HG02642 (cell line): ENCODE data around the gene PTCD2.
A peak's percentile ranks its signal among the peaks of the same experiment; 100 is the strongest.
"Not testable (repeated sequence)": the region's sequence is repeated elsewhere in the genome, so short reads cannot be mapped to it uniquely, and the experiment has no call there.

Experiments
- ATAC-seq: cut with Tn5 transposase; IDR thresholded peaks from one replicate; pipeline ENCODE4 v1.9.1; 2021; ENCODE audit warnings: mild to moderate bottlenecking; ENCODE audit not compliant: unreplicated experiment, poor library complexity

PTCD2 gene

GRCh38 chr5:72377910-72378638 lies 57.9 kb downstream of the PTCD2 start:
- no peak for ATAC-seq

GRCh38 chr5:72378639-72379289 lies 58.6 kb downstream of the PTCD2 start:
- ATAC-seq, result no peak

GRCh38 chr5:72379936-72380335 lies 59.8 kb downstream of the PTCD2 start:
- ATAC-seq, result no peak

- peak; percentile 45 for ATAC-seq
Observed at GRCh38 chr5:72380492-72381274, 60.5 kb downstream of the PTCD2 start.

GRCh38 chr5:72383280-72383679 lies 63.1 kb downstream of the PTCD2 start:
- ATAC-seq, result no peak

GRCh38 chr5:72383726-72384125 lies 63.6 kb downstream of the PTCD2 start:
- no peak for ATAC-seq

GRCh38 chr5:72386639-72387038 lies 66.5 kb downstream of the PTCD2 start:
- ATAC-seq, result no peak

- no peak for ATAC-seq
Observed at GRCh38 chr5:72387985-72388384, 67.8 kb downstream of the PTCD2 start.

- no peak for ATAC-seq
Observed at GRCh38 chr5:72388646-72389045, 68.5 kb downstream of the PTCD2 start.

GRCh38 chr5:72390836-72391235 lies 70.7 kb downstream of the PTCD2 start:
- no peak for ATAC-seq

GRCh38 chr5:72392326-72392733 lies 72.2 kb downstream of the PTCD2 start:
- ATAC-seq, result no peak

- ATAC-seq, result no peak
Observed at GRCh38 chr5:72393052-72393451, 72.9 kb downstream of the PTCD2 start.

GRCh38 chr5:72394688-72395087 lies 74.5 kb downstream of the PTCD2 start:
- ATAC-seq, result no peak

GRCh38 chr5:72397836-72398235 lies 77.7 kb downstream of the PTCD2 start:
- ATAC-seq, result no peak

GRCh38 chr5:72400950-72401349 lies 80.8 kb downstream of the PTCD2 start:
- ATAC-seq, result no peak

GRCh38 chr5:72402381-72402890 lies 82.3 kb downstream of the PTCD2 start:
- no peak for ATAC-seq

- no peak for ATAC-seq
Observed at GRCh38 chr5:72402959-72403628, 82.9 kb downstream of the PTCD2 start.

- ATAC-seq, result not testable (repeated sequence)
Observed at GRCh38 chr5:72404771-72405170, 84.6 kb downstream of the PTCD2 start.

- no peak for ATAC-seq
Observed at GRCh38 chr5:72407078-72407477, 86.9 kb downstream of the PTCD2 start.

GRCh38 chr5:72407541-72407940 lies 87.4 kb downstream of the PTCD2 start:
- no peak for ATAC-seq
